MM.1S (cell line): Measurements from ENCODE around the gene ABTB2.

ENCODE experiments used
- DNase-seq: peaks from one replicate; pipeline ENCODE4 v3.0.0-alpha.2; 2015
- H2AFZ ChIP-seq: fragments of 300-600 bp; sonication (generic); 2 replicates; pipeline ENCODE4 v1.6.0; 2016; ENCODE audit warnings: antibody characterized with exemption, low read length
- H3F3A ChIP-seq: fragments of 300-600 bp; sonication (generic); 2 replicates; pipeline ENCODE4 v1.6.1; 2016; ENCODE audit warnings: mild to moderate bottlenecking, antibody characterized with exemption, low read length, moderate library complexity, mixed read lengths; ENCODE audit not compliant: insufficient read depth
- H3K27ac ChIP-seq: fragments of 300-600 bp; sonication (generic); 2 replicates; pipeline ENCODE4 v1.5.1; 2016; ENCODE audit warnings: mild to moderate bottlenecking, low read length
- H3K27me3 ChIP-seq: fragments of 300-600 bp; sonication (generic); replicated peaks from 2 replicates; pipeline ENCODE4 v1.6.0; 2016; ENCODE audit warnings: low read length; ENCODE audit not compliant: insufficient read depth
- H3K36me3 ChIP-seq: fragments of 300-600 bp; sonication (generic); replicated peaks from 2 replicates; pipeline ENCODE4 v1.6.1; 2016; ENCODE audit warnings: mild to moderate bottlenecking, low read length, mixed read lengths; ENCODE audit not compliant: insufficient read depth
- H3K4me1 ChIP-seq: fragments of 300-600 bp; sonication (generic); 2 replicates; pipeline ENCODE4 v1.6.1; 2016; ENCODE audit warnings: low read length, mixed read lengths
- H3K4me2 ChIP-seq: fragments of 300-600 bp; sonication (generic); 2 replicates; pipeline ENCODE4 v1.6.0; 2016; ENCODE audit warnings: low read depth, low read length
- H3K4me3 ChIP-seq: fragments of 300-600 bp; sonication (generic); 2 replicates; pipeline ENCODE4 v1.5.1; 2016; ENCODE audit warnings: low read length, mixed read lengths
- H3K79me2 ChIP-seq: fragments of 300-600 bp; sonication (generic); 2 replicates; pipeline ENCODE4 v1.6.1; 2016; ENCODE audit warnings: mixed run types, low read length, mixed read lengths
- H3K9ac ChIP-seq: fragments of 300-600 bp; sonication (generic); 2 replicates; pipeline ENCODE4 v1.6.1; 2016; ENCODE audit warnings: low read length, mixed read lengths
- H3K9me2 ChIP-seq: fragments of 300-600 bp; sonication (generic); replicated peaks from 2 replicates; pipeline ENCODE4 v1.6.1; 2016; ENCODE audit warnings: mild to moderate bottlenecking, low read length, mixed read lengths; ENCODE audit not compliant: insufficient read depth
- H3K9me3 ChIP-seq: fragments of 300-600 bp; sonication (generic); replicated peaks from 2 replicates; pipeline ENCODE4 v1.6.1; 2016; ENCODE audit warnings: mild to moderate bottlenecking, low read length, mixed read lengths; ENCODE audit not compliant: insufficient read depth
- H4K20me1 ChIP-seq: fragments of 300-600 bp; sonication (generic); 2 replicates; pipeline ENCODE4 v1.6.1; 2016; ENCODE audit warnings: mild to moderate bottlenecking, low read length, moderate library complexity, mixed read lengths; ENCODE audit not compliant: insufficient read depth
- CTCF ChIP-seq: fragments of 300-600 bp; sonication (generic); IDR thresholded peaks from 2 replicates; pipeline ENCODE4 v1.5.1; 2016; ENCODE audit warnings: antibody characterized with exemption, low read length, mixed read lengths
- EZH2 ChIP-seq: fragments of 300-600 bp; sonication (generic); optimal IDR thresholded peaks from 2 replicates; pipeline ENCODE3; 2017; ENCODE audit warnings: low read depth, mild to moderate bottlenecking, antibody characterized with exemption, low read length, mixed read lengths
- EZH2phosphoT487 ChIP-seq: fragments of 300-600 bp; sonication (generic); IDR thresholded peaks from 2 replicates; pipeline ENCODE4 v1.6.1; 2018; ENCODE audit warnings: antibody characterized with exemption, low read length

Gene ABTB2

GRCh38 chr11:34114471-34114870, 243.3 kb downstream of the ABTB2 start:
- Histone ChIP-seq H4K20me1 (no peaks in the 10 kb centered on the region), H3K9ac (no peak overlapping the region), H2AFZ (no peak overlapping the region), H3K27ac (no peak overlapping the region), H3K4me2 (no peak overlapping the region), H3K4me1 (no peaks in the 10 kb centered on the region), H3K36me3 (peaks cover 17% of the 10 kb centered on the region), H3K9me2 (no peaks in the 10 kb centered on the region), H3K4me3 (no peak overlapping the region), H3F3A (no peaks in the 10 kb centered on the region), H3K27me3 (no peaks in the 10 kb centered on the region), H3K79me2 (peaks cover 14% of the 10 kb centered on the region), H3K9me3 (no peaks in the 10 kb centered on the region)
- DNase-seq, result no peak
- TF ChIP-seq CTCF, result no peak
- TF ChIP-seq EZH2, result no peak
- TF ChIP-seq EZH2phosphoT487, result no peak

GRCh38 chr11:34114014-34114413, 243.8 kb downstream of the ABTB2 start:
- no peak overlapping the region for H3K27ac ChIP-seq
- no peak overlapping the region for H3K9ac ChIP-seq
- H3K27me3 ChIP-seq, result no peaks in the 10 kb centered on the region
- H3K9me2 ChIP-seq, result no peaks in the 10 kb centered on the region
- H3K4me1 ChIP-seq, result no peaks in the 10 kb centered on the region
- H3K4me3 ChIP-seq, result no peak overlapping the region
- H3F3A ChIP-seq, result no peaks in the 10 kb centered on the region
- no peak overlapping the region for H3K4me2 ChIP-seq
- no peak for TF ChIP-seq CTCF
- no peak for TF ChIP-seq EZH2phosphoT487
- TF ChIP-seq EZH2, result no peak
- H4K20me1 ChIP-seq, result no peaks in the 10 kb centered on the region
- H3K79me2 ChIP-seq, result peaks cover 19% of the 10 kb centered on the region
- H3K9me3 ChIP-seq, result no peaks in the 10 kb centered on the region
- H3K36me3 ChIP-seq, result peaks cover 19% of the 10 kb centered on the region
- no peak overlapping the region for H2AFZ ChIP-seq
- no peak for DNase-seq

- H3F3A ChIP-seq, result no peaks in the 10 kb centered on the region
- H3K27me3 ChIP-seq, result no peaks in the 10 kb centered on the region
- no peaks in the 10 kb centered on the region for H3K9me2 ChIP-seq
- no peak overlapping the region for H3K4me2 ChIP-seq
- H3K9ac ChIP-seq, result no peak overlapping the region
- no peak for DNase-seq
- H3K27ac ChIP-seq, result no peak overlapping the region
- H4K20me1 ChIP-seq, result no peaks in the 10 kb centered on the region
- no peak overlapping the region for H3K4me3 ChIP-seq
- TF ChIP-seq EZH2 (no peak), EZH2phosphoT487 (no peak), CTCF (no peak)
- no peak overlapping the region for H2AFZ ChIP-seq
- H3K79me2 ChIP-seq, result peaks cover 41% of the 10 kb centered on the region
- H3K4me1 ChIP-seq, result 0 out of 2 replicates have a peak, but pooled peaks cover under 1% of the 10 kb centered on the region
- peaks cover 19% of the 10 kb centered on the region for H3K36me3 ChIP-seq
- no peaks in the 10 kb centered on the region for H3K9me3 ChIP-seq
Observed at GRCh38 chr11:34111722-34112270, 246.0 kb downstream of the ABTB2 start.
